Islet of Langerhans (tissue), 1 donor: ENCODE results near the gene CADPS.

Source experiments
- FAIRE-seq: peaks from one replicate; lab custom pipeline; 2011; peaks lifted over from hg19 to GRCh38; lab: Jason Lieb, UNC

CADPS gene

GRCh38 chr3:62421207-62421606 is 454.0 kb downstream of the CADPS start:
- FAIRE-seq, result no peak

- peak; percentile 30 for FAIRE-seq
Measured at GRCh38 chr3:62416144-62416543, 459.1 kb downstream of the CADPS start.

DNA sequence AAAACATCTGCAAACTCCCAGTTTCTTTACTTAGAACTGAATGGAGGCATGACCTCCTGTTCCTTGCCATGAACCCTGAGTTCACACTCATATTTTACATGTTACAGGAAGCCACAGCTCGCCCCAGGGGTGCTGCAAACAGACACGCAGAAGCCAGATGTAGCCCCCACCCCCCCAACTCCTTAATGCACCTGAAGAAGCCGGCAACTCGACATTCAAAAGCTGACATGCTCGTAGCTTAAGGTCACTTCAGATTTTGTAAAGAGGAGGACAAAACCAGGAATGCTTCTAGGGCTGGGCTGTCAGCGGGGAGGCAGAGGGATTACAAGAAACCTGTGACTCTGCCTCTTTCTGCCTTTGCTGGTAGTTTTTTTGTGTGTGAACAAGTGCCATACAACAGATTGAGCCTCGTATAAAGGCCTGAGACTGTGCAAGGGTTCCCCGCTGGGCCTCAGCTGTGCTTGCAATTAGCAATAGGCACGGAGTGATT is 459.9 kb downstream of the CADPS start:
- no peak for FAIRE-seq

DNA sequence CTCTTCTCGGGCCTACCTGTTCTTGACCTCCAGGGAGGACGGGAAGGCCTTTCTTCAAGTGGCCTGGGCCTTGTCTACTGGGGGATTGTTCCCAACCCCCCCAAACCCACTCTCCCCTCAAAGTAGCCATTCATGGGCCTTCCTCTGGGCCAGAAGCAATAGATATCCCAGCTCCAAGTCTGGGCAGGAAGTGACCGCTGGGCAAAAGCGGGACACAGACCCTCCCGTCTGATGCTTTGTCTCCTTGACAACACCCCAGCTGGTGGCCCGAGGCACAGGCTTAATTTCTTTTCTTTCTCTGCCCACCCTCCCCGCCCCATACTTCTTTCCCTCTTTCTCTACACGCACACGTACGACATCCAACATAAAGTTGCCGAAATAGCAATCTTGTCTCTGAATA is 460.4 kb downstream of the CADPS start:
- FAIRE-seq, result no peak

- no peak for FAIRE-seq
Measured at GRCh38 chr3:62413687-62414086, 461.5 kb downstream of the CADPS start.

DNA sequence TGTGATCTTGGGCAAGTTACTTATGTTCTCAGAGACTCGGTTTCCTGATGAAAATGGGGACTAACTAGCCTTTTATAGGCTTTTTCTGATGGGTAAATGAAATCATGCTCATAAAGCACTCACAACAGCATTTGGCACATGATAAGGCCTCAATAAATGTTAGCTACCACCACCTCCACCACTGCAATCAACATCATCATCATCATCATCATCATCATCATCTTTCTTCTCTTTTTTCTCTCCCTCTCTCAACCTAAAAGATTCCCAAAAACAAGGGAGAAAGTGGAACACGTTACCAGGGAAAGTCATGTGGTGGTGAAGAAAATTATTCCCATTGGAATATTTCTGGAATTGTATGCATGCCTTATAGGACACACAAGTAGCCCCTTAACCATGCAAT is 468.3 kb downstream of the CADPS start:
- no peak for FAIRE-seq

GRCh38 chr3:62405566-62405965 is 469.6 kb downstream of the CADPS start:
- no peak for FAIRE-seq

DNA sequence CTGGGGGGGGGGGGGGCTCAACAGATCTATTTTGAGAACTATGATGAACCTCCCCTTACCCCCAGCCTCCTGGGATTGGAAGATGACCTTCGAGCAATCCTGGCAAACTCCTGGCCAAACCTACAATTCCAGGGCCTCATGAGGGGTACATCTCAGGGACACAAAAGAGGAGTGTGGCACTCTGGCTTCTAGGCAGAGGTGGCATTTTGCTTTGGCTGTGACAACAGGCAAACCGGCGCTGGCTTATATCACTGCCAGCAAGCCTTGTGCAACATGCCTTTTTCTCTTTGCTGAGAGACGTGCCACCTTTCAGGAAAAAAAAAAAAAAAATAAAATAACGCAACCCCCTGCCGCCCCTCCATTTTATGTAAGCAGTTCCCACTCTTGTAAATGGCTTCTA is 470.1 kb downstream of the CADPS start:
- FAIRE-seq, result no peak

- FAIRE-seq, result no peak
Measured at GRCh38 chr3:62404321-62404720, 470.9 kb downstream of the CADPS start.

DNA sequence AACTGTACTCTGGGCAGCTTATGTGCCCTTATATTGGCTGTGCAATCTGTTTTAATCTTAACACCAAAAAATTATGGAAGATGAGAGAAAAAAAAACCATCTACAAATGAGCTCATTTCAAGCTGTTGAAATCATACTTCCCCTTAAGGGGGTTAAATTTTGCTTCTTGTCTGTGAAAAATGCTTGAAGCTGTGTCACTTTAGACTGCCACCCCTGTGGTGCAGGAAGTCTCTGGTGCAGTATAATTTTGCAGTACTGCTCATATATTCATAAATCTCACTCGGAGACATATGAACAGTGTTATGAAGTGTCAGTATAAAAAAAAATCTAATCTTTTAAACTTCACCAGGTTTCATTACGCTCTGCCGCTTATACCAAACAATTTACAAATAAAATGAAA is 471.5 kb downstream of the CADPS start:
- FAIRE-seq, result peak; percentile 5

- peak; percentile 41 for FAIRE-seq
Measured at GRCh38 chr3:62392626-62393292, 482.5 kb downstream of the CADPS start.

DNA sequence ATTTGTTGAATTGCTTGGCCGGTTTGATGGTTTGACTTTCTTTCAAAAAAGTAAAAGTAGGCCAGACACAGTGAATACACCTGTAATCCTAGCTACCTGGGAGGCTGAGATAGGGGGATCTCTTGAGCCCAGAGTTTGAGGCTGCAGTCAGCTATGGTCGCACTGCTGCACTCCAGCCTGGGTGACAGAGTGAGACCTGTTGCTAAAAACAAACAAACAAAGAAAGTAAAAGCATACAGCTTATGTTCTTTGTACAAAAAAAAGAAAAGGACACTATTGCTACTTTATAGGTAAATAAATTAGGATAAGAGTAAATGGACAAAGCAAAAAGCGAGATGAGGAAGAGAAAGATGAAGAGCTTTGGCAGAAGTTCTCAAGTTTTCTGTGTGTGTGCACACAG is 488.0 kb downstream of the CADPS start:
- no peak for FAIRE-seq

DNA sequence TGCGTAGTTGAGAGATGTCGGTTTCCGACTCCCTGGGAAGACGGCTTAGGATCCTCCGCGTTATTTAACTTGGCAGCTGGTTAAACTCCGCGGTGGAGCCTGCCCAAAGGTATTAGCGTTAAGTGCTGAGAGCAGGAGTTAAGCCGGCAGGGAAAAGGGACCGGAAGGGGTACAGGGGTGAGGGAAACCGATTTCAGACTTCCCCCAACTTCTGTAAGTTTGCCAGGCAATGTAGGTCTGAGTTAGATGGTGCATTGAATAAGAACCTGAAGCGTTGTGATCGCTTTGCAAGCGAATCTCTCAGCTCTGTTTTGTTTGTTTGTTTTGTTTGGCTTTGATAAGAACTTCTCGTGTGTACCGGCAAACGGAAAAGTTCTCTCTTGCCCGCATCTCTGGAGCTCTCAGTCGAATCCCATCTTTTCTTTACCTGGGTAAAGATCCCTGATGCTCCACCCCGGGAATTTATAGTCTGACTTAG is 495.9 kb downstream of the CADPS start:
- FAIRE-seq, result no peak

DNA sequence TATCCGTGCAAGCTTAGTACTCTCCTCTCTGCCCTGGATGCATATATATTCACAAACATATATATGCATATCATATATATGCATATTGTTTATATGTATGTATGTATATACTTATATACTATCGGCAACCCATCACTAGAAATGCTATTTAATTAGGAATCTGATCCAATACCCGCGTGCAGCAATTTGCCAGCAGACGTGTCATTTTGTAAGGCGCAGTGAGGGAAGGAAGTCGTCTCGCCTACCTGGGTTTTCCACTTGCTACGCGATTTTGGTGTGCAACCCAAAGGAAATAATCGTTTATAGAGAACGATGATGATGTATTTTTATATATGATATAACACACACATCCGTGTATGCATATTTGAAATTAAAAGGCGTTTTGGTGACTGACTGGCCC is 496.3 kb downstream of the CADPS start:
- FAIRE-seq, result no peak

DNA sequence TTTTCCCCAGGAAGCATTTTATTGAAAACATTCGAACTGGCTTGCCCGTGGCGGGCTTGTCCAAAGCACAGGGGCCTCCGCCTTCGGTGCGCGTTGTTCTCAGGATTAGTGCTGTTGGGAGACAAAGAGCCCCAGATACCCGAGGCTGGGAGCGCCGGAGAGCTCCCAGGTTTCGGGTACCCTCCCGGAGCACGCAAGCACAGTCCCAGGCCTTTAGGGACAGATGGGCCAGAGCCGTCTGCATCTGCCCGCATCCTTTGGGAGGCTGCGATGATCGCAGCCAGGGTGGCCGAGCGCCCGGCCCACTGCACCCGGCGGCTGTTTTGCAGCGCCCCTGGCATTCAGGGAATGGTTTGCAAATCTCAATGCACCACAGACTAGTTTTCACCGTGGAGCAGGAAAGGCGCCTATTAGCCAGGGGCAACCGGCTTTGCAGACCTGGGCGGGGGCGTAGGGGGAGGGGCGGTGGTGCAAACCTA is 496.9 kb downstream of the CADPS start:
- no peak for FAIRE-seq

- no peak for FAIRE-seq
Measured at GRCh38 chr3:62376906-62377877, 498.0 kb downstream of the CADPS start.

- FAIRE-seq, result no peak
Measured at GRCh38 chr3:62376454-62376720, 498.8 kb downstream of the CADPS start.

- no peak for FAIRE-seq
Measured at GRCh38 chr3:62375655-62376453, 499.4 kb downstream of the CADPS start.

DNA sequence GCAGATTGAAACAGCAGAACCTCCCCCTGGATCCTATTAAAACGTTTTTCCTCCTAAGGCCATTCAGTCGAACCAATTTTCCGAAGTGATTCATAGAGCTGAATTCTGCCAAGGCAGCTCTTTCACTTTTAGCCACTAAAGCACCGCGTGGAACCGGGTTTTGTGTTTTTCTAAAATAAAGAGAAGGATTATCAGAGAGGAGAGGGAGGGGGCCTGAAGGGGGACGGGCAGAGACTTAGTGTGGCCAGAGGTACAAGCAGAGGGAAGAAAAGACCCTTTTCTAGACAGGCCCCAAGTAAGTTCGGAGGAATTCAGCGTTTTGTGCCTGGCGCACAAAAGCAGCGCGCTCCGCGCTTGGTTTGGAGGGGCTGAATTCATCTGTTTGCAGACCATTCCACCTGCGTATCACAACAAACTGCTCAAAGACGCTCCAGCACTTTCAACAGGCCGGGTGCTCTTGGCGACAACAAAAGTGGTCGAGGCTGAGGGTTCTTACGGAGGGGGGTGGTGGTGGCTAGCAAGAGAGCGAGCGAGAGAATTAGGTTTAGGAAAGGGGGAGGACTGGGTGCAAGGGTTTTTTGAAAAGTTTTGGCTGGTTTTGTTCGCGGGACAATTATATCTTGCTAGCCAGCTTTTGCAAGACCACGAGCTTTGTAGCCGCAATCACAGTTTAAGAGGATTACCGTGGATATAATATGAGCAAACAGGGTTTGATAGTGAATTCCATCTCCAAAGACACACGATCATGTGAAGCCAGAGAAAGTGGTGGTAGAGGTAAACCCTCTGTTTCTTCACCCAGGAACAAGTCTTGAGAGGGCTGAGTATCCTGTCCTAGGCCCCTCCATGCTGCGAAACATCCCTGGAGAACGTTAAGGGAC is 500.6 kb downstream of the CADPS start:
- FAIRE-seq, result no peak

GRCh38 chr3:62373714-62374333 is 501.4 kb downstream of the CADPS start:
- FAIRE-seq, result no peak

DNA sequence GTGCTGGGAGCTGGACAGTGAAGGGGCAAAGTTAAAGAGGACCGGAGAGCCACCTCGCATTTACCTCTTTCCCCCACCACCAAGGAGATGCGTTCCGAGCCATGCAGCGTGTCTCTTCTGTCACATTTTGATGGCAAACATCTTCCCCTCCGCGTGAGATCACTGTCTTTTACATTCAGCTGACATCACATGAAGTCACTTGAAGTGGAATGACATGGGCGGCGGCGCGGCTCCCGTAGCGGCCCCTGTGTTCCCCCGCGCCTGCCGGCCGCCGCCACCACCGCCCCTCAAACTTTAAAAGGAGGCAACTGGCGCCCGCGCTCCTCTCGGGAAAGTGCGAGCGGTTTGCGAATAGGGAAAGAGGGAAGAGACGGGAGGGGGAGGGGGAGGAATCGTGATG is 502.0 kb downstream of the CADPS start, which contains the start of gene FEZF2:
TSS of gene FEZF2 (minus strand) at position 336 of the 400 bp plus-strand sequence. CDS start 682 bp downstream, outside the sequence.
- FAIRE-seq, result no peak
